ENCODE results near the gene RIOX2. TPM values are rescaled to one million over a fixed set of nuclear protein-coding genes. Genes with fewer than 3 reads are reported as not detected.

Gene RIOX2
- polyA plus RNA-seq, 1 experiment = 27.3 TPM

GRCh38 chr3:97940034-97940433, 32.2 kb downstream of the RIOX2 start:
- no peak for DNase-seq (ENCODE audit: low read depth, low spot score)
- H3K27me3 ChIP-seq (ENCODE audit: control insufficient read depth, insufficient read depth, low read length) = no peaks in the 10 kb centered on the region
- no peak overlapping the region for H3K4me3 ChIP-seq (ENCODE audit: low read depth, low read length)
- TF ChIP-seq, protein P1, sequence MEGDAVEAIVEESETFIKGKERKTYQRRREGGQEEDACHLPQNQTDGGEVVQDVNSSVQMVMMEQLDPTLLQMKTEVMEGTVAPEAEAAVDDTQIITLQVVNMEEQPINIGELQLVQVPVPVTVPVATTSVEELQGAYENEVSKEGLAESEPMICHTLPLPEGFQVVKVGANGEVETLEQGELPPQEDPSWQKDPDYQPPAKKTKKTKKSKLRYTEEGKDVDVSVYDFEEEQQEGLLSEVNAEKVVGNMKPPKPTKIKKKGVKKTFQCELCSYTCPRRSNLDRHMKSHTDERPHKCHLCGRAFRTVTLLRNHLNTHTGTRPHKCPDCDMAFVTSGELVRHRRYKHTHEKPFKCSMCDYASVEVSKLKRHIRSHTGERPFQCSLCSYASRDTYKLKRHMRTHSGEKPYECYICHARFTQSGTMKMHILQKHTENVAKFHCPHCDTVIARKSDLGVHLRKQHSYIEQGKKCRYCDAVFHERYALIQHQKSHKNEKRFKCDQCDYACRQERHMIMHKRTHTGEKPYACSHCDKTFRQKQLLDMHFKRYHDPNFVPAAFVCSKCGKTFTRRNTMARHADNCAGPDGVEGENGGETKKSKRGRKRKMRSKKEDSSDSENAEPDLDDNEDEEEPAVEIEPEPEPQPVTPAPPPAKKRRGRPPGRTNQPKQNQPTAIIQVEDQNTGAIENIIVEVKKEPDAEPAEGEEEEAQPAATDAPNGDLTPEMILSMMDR (IDR thresholded peaks at IDR 0.05; ENCODE audit: low read depth, low read length) = no peak
- no peak overlapping the region for H3K27ac ChIP-seq (ENCODE audit: low read depth, low read length)
- no peaks in the 10 kb centered on the region for H3K9me3 ChIP-seq (ENCODE audit: control insufficient read depth, insufficient read depth, low read length)
- POLR2A ChIA-PET = no interaction called here
- CTCF ChIA-PET = interaction anchor here (1.1 to 3.4 kb wide), 2 partner anchors 83 to 119 kb away, joined by 3 to 12 read pairs; no protein-coding TSS in a partner anchor

DNA sequence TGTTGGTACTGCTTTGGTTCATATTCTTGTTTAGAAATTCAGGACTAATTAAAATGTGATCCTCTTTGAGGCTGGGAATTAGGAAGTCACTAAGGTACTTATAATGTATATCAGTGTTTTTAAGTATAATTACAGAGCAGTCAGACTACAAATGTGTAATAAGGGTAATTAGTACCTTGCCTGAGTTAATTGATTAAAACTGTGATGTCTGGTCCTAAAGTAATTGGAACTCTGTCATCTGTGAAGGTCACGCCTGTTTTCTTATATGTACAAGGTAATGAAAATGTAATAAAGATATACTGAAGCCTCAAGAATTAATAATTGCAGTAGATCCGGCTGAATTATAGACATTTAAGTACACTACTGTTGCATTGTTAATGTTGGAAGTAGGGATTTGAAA, 32.8 kb downstream of the RIOX2 start:
- ChIA-PET CTCF (interaction anchor here (1.1 kb wide), 1 partner anchor 118 kb away, joined by 3 read pairs; no protein-coding TSS in a partner anchor), POLR2A (no interaction called here)
- TF ChIP-seq, protein P1 (IDR thresholded peaks at IDR 0.05; ENCODE audit: low read depth, low read length) = no peak
- H3K4me3 ChIP-seq (ENCODE audit: low read depth, low read length) = no peak overlapping the region
- DNase-seq (ENCODE audit: low read depth, low spot score) = no peak
- H3K27me3 ChIP-seq (ENCODE audit: control insufficient read depth, insufficient read depth, low read length) = no peaks in the 10 kb centered on the region
- no peak overlapping the region for H3K27ac ChIP-seq (ENCODE audit: low read depth, low read length)
- no peaks in the 10 kb centered on the region for H3K9me3 ChIP-seq (ENCODE audit: control insufficient read depth, insufficient read depth, low read length)

DNA sequence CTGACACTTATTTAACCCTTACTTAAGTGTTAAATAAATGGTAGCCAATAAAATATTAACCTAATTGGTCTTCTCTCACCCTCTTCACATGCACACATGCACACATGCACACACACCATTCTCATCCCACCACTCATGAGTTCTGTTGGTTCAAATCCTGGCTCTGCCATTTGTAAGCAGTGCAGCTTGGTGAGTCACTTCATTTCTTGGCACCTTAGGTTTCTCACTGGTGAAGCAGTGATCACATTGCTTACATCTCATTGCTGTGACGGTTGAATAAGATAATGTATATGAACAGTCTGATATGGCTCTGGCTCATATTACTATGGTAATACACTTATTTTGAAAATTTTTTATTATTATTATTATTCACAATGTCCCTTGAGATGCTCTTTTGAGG, 33.8 kb downstream of the RIOX2 start:
- H3K9me3 ChIP-seq (ENCODE audit: control insufficient read depth, insufficient read depth, low read length) = no peaks in the 10 kb centered on the region
- POLR2A ChIA-PET = no interaction called here
- no peak for DNase-seq (ENCODE audit: low read depth, low spot score)
- CTCF ChIA-PET = no interaction called here
- no peaks in the 10 kb centered on the region for H3K27me3 ChIP-seq (ENCODE audit: control insufficient read depth, insufficient read depth, low read length)
- no peak overlapping the region for H3K27ac ChIP-seq (ENCODE audit: low read depth, low read length)
- no peak overlapping the region for H3K4me3 ChIP-seq (ENCODE audit: low read depth, low read length)
- TF ChIP-seq, protein P1 (IDR thresholded peaks at IDR 0.05; ENCODE audit: low read depth, low read length) = no peak

- POLR2A ChIA-PET = no interaction called here
- CTCF ChIA-PET = no interaction called here
- Histone ChIP-seq H3K27ac (ENCODE audit: low read depth, low read length) (no peak overlapping the region), H3K27me3 (ENCODE audit: control insufficient read depth, insufficient read depth, low read length) (no peaks in the 10 kb centered on the region), H3K9me3 (ENCODE audit: control insufficient read depth, insufficient read depth, low read length) (no peaks in the 10 kb centered on the region), H3K4me3 (ENCODE audit: low read depth, low read length) (no peak overlapping the region)
- DNase-seq (ENCODE audit: low read depth, low spot score) = no peak
- TF ChIP-seq, protein P1 (IDR thresholded peaks at IDR 0.05; ENCODE audit: low read depth, low read length) = no peak
Observed at GRCh38 chr3:97937205-97937604, 35.0 kb downstream of the RIOX2 start.

- POLR2A ChIA-PET = interaction anchor here (1.7 kb wide), 1 partner anchor 114 kb away, joined by 5 read pairs; the partner anchor contains the start of gene CRYBG3
- no peak overlapping the region for H3K27ac ChIP-seq (ENCODE audit: low read depth, low read length)
- CTCF ChIA-PET = no interaction called here
- H3K4me3 ChIP-seq (ENCODE audit: low read depth, low read length) = no peak overlapping the region
- H3K27me3 ChIP-seq (ENCODE audit: control insufficient read depth, insufficient read depth, low read length) = no peaks in the 10 kb centered on the region
- H3K9me3 ChIP-seq (ENCODE audit: control insufficient read depth, insufficient read depth, low read length) = no peaks in the 10 kb centered on the region
- DNase-seq (ENCODE audit: low read depth, low spot score) = no peak
- TF ChIP-seq, protein P1 (IDR thresholded peaks at IDR 0.05; ENCODE audit: low read depth, low read length) = no peak
Observed at GRCh38 chr3:97935842-97936241, 36.4 kb downstream of the RIOX2 start.
